Stimulated activated naive CD4-positive, alpha-beta T cell treated with Interleukin-2 at 50 U/mL for 16 hours (primary cell): ENCODE data around the gene NDE1.

Experiments
- DNase-seq: peaks from one replicate; lab custom pipeline; 2025; lab: John Stamatoyannopoulos, UW

The NDE1 gene

DNA sequence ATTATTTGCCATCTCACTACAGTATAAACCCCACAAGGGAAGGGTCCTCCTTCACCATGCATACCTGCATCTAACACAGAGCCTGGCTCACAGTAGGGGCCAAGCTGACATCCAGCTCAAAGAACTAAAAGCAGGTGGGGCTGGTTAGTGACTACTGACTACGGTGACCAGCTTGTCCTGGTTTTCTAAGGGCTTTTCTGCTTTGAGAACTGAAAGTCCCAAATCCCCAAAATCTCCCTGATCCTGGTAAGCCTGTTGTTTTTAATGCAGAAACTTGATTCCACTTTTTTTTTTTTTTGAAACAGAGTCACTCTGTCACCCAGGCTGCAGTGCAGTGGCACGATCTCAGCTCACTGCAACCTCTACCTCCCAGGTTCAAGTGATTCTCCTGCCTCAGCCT, 89.4 kb downstream of the NDE1 start:
- DNase-seq = no peak

DNA sequence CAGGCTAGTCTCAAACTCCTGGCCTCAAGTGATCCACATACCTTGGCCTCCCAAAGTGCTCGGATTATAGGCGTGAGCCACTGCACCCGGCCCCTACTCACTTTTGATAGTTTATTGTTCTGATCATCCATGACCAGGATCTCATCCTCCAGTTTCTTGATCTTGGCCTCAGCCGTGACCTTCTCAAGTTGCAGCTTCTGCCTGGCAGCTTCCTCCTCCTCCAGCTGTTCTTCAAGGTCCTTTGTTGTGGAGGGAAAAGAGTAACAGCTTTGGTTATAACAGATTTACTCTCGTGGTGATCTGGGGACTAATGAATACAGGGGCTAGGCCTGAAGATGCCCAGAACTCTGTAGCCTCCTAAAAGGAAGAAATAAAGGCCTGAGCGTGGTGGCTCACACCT, 89.9 kb downstream of the NDE1 start:
- no peak for DNase-seq

- no peak for DNase-seq
Observed at GRCh38 chr16:15741207-15741871, 91.3 kb downstream of the NDE1 start.

GRCh38 chr16:15742716-15743115, 92.7 kb downstream of the NDE1 start:
- no peak for DNase-seq

- no peak for DNase-seq
Observed at GRCh38 chr16:15743657-15744056, 93.6 kb downstream of the NDE1 start.

DNA sequence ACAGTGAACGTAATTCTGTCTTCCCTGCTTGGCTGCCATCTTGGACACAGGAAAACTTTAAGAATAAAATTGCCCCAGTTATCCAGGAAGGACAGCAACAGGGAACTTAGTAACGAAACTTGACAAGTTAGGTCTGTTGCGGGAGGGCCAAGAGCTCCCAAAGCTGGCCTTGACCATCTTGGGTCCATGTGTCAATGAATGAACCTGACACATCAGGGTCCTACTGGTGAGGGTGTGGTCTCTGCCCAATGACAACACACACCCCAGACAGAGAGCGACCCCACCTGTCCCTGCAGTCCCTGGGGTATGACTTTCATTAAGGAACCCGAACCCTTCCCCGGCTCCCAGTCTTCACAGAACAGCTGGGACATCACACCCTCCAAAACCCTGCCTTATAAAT, 96.3 kb downstream of the NDE1 start:
- no peak for DNase-seq

DNA sequence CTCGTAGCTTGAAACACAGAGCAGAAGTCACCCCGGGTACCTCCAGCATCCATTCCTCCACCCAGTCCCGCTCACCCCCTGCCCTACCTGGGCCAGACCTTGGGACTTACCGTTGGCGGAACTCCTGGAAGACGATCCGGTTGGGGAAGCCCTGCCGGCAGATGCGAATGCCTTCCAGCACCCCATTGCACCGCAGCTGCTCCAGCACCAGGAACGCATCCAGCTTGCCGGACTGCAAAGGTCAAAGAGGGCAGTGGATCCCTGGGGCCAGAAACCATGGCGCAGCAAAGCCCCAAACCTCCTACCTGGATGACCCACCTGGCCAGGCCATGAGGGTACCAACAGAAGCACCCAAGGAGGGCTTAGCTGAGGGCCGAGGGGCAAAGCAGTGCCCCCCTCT, 97.9 kb downstream of the NDE1 start:
- DNase-seq = no peak

DNA sequence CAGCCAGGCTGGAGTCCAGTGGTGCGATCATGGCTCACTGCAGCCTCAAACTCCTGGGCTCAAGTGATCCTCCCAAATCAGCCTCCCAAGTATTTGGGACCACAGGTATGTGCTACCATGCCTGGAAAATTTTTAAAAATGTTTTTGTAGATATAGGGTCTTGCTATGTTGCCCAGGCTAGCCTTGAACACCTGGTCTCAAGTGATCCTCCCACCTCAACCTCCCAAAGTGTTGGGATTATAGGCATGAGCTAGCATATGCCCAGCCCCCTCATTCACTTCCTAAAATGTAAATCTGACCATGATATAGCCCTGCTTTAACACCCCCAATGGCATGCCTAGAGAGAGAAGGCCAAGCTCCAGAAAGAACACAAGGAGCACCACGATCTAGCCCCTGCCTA, 98.6 kb downstream of the NDE1 start:
- DNase-seq = no peak

- no peak for DNase-seq
Observed at GRCh38 chr16:15749371-15749770, 99.3 kb downstream of the NDE1 start.

DNA sequence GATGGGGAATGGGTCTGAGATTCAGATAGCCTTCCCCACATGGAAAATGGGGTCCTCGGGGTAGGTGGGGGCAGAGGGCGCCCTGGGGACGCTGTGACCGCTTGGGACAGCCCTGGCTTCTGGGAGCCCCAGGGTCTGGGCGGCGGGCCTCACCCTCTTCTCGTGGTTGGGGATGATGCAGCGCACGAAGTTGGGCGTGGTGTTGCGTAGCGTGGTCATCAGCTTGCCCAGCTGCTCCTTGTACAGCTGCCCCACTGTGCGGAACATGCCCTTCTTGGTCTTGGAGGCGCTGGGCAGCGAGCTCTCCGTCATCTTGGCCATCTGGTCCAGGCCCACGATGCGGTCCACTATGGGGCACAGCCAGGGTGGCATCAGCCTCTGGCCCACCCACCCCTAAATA, 99.9 kb downstream of the NDE1 start:
- no peak for DNase-seq

- no peak for DNase-seq
Observed at GRCh38 chr16:15751940-15752339, 101.9 kb downstream of the NDE1 start.

DNA sequence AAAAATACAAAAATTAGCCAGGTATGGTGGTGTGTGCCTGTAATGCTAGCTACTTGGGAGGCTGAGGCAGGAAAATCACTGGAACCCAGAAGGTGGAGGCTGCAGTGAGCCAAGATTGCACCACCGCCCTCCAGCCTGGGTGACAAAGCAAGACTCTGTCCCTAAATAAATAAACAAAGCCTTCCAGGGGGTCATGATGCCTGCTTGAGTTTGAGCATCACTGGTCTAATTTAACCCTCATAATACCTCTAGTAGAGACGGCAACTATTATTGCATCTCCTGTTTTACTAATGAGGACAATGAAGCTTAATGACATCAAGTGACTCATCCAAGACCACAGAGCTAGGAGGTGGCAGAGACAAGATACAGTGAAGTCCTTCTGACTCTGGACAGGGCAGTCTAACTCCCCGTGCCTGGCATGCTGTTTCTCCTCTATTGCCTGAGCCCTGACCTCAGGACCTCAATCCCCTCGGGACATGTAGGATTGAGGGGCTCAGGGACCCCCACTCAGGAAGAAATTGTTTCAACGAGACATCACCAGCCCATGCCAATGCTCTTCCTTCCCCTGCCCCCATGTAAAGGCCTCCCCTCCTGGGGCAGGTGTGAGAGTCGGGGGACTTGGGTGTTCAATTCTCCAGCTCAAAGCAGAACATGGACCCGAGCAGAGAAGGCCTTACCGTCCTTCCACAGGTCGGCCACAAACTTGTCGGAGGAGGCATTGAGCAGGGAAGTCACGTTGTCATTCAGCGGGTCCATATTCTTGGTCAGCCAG, 102.9 kb downstream of the NDE1 start:
- DNase-seq = no peak

GRCh38 chr16:15754821-15755534, 104.9 kb downstream of the NDE1 start:
- no peak for DNase-seq

DNA sequence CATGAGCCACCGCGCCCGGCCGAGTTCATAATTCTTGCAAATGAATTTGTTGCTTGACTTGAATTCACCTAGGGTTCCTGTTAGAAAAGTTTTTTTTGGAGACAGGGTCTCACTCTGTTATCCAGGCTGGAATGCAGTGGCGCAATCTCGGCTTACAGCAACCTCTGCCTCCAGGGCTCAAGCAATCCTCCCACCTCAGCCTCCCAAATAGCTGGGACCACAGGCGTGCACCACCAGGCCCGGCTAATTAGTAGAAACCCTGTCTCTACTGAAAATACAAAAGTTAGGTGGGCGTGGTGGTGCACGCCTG, 107.0 kb downstream of the NDE1 start:
- DNase-seq = no peak

DNA sequence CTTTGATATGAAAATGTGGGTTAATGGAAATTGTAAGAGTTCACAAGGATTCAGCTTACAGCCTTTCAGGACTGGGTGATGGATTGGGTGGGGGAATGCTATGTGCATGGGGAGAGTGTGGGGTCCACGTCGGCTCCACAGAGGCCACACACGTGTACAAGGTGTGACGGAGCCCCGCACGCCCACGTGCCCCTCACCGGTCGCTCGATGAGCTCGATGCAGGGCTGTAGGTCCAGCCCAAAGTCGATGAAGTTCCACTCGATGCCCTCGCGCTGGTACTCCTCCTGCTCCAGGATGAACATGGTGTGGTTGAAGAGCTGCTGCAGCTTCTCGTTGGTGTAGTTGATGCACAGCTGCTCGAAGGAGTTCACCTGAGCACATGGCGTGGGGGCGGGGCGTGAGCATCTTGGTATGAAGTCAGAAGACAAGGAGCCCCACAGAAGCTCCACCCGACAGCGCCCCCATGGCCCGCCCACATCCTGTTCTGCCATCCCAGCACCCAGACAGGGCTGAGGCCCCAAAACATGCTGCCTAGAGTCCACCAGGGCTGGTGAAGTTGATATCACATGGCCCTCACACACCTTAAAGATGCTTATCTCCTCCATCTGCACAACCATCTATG, 107.7 kb downstream of the NDE1 start:
- DNase-seq = no peak

- DNase-seq = no peak
Observed at GRCh38 chr16:15759070-15759469, 109.0 kb downstream of the NDE1 start.

DNA sequence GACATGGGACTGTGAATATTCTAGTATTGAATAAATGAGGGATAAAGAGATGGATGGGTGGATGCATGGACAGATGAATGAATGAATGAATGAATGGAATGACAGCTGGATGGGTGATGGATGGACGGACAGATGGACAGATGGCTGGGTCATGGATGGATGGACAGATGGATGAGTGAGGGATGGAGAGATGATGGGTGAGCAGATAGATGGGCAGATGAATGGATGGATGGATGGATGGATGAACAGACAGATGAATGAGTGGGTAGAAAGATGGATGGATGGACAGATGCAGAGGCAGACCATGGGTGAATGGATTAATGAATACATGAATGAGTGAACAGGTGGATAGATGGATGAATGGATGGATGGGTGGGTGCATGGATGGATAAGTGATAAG, 110.1 kb downstream of the NDE1 start:
- no peak for DNase-seq

- no peak for DNase-seq
Observed at GRCh38 chr16:15764112-15764511, 114.1 kb downstream of the NDE1 start.

DNA sequence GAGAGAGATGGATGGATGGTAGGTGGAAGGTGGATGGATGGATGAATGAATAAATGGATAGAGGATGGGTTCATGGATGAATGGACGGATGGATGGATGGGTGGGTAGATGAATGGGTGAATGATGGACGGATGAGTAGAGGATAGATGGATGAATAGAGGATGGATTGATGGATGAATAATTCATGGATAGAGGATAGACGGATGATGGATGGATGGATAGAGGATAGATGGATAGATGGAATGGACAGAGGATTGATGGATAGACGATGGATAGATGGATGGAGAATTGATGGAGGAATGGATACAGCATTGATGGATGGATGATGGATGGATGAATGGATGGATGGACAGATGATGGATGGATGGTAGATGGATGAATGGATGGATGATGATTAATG, 115.1 kb downstream of the NDE1 start:
- no peak for DNase-seq

GRCh38 chr16:15765880-15766279, 115.8 kb downstream of the NDE1 start:
- peak; percentile 4 for DNase-seq

DNA sequence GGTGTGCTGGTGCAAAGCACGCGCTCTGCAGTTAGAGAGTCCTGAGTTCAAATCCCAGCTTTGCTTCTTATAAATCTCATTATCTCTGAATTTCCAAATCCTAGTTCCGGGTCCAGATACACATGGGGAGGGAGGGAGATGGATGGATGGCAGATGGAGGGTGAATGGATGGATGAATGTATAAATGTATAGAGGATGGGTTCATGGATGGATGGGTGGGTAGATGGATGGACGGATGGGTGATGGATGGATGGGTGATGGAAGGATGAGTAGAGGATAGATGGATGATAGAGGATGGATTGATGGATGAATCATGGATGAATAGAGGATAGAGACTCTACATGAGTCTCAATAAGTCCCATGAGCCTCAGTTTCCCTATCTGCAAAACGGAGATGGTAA, 116.9 kb downstream of the NDE1 start:
- no peak for DNase-seq

DNA sequence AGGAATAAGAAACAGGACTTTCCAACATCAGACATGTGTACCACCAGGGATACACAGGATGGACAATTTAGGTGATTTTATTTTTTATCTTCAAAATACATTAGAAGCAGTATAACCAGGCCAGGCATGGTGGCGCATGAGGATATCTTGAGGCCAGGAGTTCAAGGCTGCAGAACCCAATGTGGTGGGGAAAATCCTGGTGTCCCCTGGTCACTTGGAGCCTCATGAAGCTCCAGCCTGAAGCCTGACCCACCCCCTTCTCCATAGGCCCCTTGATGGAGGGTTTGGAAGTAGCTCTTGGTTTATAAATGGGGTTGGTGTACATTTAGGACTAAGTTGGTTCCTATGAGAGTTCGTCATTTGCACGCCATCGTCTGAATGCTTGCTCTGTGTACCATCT, 118.2 kb downstream of the NDE1 start:
- no peak for DNase-seq

- DNase-seq = no peak
Observed at GRCh38 chr16:15769239-15769638, 119.2 kb downstream of the NDE1 start.
